AG09319 (cell line): ENCODE data around the gene P2RX6.

Experiments
- DNase-seq: peaks from one replicate; pipeline ENCODE4 v3.0.0-alpha.2; 2010; ENCODE audit warnings: low read depth; ENCODE audit errors: extremely low read depth
- TF ChIP-seq, protein P1 (sequence below): IDR thresholded peaks from 2 replicates; pipeline ENCODE4 v1.5.1; 2011; ENCODE audit warnings: low read depth, mild to moderate bottlenecking, inconsistent platforms, low read length, moderate library complexity

The P2RX6 gene

DNA sequence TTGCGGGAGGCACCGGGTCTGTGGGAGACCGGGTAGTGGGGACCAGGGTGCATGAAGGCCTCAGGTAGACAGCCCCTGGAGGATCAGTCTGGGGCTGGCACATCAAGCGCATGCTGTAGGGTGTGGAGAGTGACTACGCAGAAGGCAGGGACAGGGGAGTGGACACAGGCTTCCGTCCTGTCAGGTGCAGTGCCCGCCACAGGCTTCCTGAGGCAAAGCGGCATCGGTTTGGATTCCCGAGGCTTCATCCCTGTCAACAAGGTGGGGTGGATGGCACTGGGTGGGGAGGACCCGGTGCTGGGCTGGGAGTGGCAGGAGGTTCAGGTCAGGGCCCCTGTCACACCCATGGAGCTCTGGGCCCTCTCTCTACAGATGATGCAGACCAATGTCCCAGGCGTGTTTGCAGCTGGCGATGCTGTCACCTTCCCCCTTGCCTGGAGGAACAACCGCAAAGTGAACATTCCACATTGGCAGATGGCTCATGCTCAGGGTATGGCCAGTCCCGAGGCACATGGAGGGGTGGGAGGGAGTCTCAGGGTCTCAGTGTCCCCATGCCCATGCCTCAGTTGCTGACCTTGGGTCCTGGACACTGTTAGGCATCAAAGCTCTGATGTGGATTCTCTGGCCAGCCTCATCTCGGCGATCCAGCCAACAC lies 37.3 kb upstream of the P2RX6 start:
- TF ChIP-seq, protein P1, sequence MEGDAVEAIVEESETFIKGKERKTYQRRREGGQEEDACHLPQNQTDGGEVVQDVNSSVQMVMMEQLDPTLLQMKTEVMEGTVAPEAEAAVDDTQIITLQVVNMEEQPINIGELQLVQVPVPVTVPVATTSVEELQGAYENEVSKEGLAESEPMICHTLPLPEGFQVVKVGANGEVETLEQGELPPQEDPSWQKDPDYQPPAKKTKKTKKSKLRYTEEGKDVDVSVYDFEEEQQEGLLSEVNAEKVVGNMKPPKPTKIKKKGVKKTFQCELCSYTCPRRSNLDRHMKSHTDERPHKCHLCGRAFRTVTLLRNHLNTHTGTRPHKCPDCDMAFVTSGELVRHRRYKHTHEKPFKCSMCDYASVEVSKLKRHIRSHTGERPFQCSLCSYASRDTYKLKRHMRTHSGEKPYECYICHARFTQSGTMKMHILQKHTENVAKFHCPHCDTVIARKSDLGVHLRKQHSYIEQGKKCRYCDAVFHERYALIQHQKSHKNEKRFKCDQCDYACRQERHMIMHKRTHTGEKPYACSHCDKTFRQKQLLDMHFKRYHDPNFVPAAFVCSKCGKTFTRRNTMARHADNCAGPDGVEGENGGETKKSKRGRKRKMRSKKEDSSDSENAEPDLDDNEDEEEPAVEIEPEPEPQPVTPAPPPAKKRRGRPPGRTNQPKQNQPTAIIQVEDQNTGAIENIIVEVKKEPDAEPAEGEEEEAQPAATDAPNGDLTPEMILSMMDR: no peak
- DNase-seq: no peak

- TF ChIP-seq, protein P1: no peak
- DNase-seq: no peak
Measured at GRCh38 chr22:20978419-20978818, 36.5 kb upstream of the P2RX6 start.

- no peak for DNase-seq
- TF ChIP-seq, protein P1: no peak
Measured at GRCh38 chr22:20979243-20979809, 35.6 kb upstream of the P2RX6 start.

DNA sequence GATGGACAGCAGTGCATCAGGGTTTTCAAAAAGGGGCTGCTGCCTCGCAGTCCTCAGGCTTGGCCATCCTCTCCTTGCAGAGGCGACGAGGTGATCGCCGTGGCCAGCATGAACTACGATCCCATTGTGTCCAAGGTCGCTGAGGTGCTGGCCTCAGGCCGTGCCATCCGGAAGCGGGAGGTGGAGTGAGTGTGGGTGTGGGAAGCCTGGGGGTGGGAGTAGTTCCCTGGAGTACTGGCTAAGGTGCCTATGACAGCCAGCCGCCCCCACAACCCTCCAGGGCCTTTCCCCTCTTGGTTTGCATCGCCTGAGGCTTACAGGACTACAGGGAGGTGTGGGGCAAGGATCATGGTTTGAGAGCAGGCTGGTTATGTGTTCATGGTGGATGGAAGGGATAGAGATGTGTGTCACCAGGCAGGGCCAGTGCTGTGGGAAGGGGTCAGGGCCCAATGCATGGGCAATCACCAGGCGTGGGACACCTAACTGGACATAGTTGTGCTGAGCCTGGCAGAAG lies 35.0 kb upstream of the P2RX6 start:
- TF ChIP-seq, protein P1: no peak

DNA sequence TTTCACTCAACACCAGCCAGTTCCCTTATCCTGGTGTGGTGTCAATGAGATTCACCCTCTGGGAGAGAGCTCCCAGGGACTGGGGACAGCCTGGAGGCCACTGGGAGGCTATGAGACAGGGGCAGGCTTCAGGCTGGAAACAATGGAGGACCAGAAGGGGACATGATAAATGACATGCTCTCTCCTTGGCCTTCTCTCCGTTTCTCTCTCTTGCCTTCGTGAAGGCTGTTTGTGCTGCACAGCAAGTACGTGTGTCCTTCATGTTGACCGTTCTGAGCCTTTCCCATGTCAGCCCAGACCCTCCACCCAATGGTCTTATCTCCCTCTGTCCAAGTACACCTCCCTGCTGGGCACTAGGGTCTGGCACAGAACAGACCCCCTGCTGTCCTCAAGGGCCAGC lies 34.4 kb upstream of the P2RX6 start:
- TF ChIP-seq, protein P1: no peak
- DNase-seq: no peak

More for the DNA sequence above, 35.0 kb upstream of the P2RX6 start:
- DNase-seq: no peak

DNA sequence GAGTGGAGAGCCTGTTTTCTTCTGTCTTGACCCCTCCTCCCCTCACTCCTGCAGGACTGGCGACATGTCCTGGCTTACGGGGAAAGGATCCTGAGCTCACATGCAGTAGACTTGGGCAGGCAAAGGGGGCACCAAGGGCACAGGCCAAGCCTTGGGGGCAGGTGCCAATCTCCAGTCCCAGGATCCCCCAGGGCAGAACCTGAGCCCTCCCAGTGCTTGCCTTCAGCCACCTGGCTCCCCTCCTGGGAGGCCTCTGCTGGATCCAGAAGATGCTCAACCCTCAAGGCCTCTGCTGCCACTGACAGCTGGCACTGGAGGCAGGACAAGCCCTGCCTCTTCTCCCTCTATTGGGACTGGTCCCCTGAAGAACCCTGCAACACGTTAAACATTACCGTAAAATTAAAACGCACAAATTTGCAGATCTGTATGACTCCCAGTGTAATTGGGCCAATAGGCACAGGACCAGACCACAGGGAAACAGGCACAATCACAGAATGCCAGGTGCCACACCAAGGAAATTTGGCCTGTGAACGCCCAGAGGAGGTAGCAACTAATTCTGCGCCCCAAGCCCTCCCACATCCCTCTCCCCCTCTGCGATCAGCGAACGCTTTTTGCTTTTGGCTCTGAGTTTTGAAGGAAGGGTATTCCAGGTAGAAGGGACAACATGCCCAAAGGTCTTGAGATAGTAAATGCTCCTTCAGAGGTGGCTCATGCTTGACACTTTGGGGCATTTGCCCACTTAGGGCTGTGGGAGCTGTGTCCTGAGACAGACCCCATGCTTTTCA lies 33.8 kb upstream of the P2RX6 start:
- TF ChIP-seq, protein P1: no peak
- DNase-seq: no peak
